ENCODE data around the gene TJAP1.
A peak's percentile ranks its signal among the peaks of the same experiment; 100 is the strongest.

TJAP1 gene, protein sequence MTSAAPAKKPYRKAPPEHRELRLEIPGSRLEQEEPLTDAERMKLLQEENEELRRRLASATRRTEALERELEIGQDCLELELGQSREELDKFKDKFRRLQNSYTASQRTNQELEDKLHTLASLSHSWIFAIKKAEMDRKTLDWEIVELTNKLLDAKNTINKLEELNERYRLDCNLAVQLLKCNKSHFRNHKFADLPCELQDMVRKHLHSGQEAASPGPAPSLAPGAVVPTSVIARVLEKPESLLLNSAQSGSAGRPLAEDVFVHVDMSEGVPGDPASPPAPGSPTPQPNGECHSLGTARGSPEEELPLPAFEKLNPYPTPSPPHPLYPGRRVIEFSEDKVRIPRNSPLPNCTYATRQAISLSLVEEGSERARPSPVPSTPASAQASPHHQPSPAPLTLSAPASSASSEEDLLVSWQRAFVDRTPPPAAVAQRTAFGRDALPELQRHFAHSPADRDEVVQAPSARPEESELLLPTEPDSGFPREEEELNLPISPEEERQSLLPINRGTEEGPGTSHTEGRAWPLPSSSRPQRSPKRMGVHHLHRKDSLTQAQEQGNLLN

DNA sequence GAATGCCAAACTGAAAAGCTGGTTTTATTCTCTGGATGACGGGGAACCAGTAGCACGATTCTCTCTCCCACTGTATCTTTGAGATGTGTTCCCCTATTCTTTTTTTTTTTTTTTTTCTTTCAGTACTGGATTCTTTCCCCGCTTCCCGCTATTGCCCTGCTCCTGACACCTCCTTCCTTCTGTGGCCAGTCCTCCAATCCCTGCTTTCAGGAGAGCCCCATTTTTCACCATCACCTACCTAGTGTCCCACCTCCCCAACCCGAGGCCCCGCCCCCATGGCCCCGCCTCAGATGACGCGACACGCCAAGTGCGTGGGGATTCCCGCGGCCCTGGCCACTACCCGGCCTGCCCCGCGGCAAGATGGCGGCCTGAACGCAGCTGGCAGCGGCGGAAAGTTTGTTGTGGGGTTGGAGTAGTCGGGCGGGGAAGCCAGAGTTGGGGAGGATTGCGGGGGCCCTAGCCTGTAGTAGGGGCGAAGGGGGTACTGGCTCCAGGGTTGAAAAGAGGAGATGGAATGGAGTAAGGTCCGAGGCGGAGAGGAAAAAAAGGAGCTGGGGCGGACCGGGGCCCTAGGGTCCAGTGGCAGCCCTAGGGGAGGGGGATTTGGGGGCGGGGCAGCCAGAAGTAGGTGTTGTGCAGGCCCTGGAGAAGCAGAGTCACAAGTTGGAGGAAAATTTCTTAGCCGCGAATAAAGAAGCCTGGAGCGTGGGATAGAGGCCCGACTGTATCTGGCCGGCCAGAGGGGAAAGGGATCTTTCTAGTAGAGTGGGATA, at the start of gene TJAP1:
Gene TJAP1, plus strand, starts transcription at position 336 of the 773 bp plus-strand sequence. CDS start 21,432 bp downstream, outside the sequence.
- peak; percentile 97 for DNase-seq

DNA sequence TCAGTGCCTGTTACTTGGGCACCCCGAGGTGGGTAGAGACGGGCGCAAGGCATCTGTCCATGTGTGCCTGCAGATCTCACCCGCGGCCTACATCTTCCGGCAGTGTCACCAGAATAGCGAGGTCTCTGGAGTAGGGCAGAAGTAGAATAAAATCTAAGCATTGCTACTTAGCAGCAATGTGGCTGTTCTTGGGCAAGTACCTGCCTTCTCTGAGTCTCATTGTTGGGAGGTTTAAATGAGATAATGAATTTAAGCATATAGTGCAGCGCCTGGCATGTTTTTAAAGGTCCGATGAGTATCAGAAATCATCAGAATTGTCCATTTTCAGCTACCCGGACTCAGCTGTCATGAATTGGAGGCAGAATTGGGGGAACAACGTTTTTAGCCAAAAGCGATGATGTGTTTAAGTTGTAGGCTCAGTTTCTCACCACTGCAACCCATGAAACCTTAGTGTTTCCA, 49.2 kb upstream of the TJAP1 start:
- no peak for DNase-seq

DNA sequence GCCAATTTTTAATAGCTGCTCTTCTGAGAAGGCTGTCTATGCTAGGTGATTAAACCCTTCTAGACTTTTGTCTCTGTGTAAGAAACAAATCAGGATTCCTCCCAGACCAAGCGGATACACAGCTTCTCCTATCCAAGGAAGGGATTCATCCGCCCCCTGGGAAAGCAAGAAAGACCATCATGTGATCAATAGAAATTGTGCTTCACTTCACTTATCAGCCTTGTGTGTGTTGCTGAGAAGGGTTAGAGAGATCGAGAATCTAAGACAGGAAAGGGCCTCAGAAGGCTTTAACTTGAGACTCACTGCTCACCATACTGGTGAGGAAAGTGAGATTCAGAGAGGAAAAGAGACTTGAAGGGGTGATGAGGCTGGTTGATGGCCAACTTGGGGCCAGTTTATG, 48.5 kb upstream of the TJAP1 start:
- DNase-seq: no peak

DNA sequence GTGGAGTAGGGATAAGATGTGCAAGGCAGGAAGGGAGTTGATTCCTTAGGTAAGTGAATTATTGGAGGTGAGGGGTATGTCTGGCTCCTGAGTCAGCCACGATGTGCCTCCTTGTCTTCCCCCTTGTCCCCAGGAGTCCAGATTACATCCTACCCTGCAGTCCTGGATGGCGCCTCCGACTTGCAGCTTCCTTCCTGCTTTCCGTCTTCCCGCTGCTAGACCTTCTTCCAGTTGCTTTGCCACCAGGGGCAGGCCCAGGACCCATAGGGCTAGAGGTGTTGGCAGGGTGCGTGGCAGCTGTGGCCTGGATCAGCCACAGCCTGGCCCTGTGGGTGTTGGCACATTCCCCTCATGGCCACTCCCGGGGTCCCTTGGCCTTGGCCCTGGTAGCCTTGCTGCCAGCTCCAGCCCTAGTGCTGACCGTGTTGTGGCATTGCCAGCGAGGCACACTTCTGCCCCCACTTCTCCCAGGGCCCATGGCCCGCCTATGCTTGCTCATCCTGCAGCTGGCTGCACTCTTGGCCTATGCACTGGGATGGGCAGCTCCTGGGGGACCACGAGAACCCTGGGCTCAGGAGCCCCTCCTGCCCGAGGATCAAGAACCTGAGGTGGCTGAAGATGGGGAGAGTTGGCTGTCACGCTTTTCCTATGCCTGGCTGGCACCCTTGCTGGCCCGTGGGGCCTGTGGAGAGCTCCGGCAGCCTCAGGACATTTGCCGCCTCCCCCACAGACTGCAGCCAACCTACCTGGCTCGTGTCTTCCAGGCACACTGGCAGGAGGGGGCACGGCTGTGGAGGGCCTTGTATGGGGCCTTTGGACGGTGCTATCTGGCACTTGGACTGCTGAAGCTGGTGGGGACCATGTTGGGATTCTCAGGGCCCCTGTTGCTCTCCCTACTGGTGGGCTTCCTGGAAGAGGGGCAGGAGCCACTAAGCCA, 45.1 kb upstream of the TJAP1 start:
- no peak for DNase-seq

DNA sequence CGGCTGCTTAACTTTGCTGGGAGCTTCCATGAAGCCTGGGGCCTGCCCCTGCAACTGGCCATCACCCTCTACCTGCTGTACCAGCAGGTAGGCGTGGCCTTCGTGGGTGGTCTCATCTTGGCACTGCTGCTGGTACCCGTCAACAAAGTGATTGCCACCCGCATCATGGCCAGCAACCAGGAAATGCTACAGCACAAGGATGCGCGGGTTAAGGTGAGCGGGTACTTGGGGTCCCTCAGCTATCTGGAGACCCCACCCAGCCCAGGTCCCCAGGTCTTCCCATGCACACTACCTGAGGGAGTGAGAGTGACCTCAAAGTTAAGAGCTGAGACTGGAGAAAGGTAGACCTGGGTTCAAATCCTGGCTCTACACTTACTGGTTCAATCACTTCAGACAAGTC, 44.2 kb upstream of the TJAP1 start:
- no peak for DNase-seq

DNA sequence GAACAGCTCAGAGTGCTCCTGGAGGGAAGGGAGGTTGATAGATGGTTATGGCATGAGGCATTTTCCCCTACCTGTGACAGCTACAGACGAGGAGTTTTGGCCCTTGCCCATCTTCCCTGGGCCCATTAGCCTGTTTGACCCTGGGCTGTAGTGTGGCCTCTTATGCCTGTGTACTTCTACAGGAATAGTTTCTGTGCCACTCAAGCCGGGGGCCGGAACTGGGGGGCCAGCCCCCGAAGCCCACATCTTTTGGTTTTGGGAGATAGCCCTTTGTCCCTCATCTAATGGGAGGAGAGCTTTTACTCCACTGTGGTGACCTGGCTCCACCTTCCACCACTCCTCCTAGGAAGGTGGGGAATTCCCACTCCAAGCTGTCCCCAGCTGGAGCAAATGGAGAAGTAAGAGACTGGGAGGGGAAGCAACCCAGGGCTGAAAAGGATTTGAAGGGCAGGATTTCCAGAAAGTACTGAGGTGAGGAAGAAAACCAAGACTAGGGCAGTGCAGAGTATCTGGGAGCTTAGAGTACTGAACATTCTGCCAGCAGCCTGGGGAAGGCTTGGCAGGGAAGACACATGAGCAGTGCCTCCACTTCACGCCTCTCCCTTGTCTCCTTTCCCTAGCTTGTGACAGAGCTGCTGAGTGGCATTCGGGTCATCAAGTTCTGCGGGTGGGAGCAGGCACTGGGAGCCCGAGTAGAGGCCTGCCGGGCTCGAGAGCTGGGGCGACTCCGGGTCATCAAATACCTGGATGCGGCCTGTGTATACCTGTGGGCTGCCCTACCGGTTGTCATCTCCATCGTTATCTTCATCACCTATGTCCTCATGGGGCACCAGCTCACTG, 43.1 kb upstream of the TJAP1 start:
- no peak for DNase-seq

DNA sequence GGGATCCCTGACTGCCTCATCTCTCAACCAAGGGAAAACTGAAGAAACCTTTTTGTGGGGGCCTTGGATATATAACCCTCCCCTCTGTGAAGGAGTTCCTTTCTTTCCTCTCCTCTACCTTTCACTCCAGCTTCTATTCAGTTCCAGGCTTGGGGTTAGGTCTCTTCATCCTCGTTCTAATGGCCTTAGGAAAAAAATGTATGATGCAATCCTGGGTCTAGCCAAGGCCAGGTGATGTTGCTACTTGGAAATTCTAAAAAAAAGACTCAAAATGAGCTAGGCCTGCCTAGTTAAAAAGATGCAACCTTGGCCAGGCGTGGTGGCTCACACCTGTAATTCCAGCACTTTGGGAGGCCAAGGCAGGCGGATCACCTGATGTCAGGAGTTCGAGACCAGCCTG, 42.4 kb upstream of the TJAP1 start:
- DNase-seq: no peak

DNA sequence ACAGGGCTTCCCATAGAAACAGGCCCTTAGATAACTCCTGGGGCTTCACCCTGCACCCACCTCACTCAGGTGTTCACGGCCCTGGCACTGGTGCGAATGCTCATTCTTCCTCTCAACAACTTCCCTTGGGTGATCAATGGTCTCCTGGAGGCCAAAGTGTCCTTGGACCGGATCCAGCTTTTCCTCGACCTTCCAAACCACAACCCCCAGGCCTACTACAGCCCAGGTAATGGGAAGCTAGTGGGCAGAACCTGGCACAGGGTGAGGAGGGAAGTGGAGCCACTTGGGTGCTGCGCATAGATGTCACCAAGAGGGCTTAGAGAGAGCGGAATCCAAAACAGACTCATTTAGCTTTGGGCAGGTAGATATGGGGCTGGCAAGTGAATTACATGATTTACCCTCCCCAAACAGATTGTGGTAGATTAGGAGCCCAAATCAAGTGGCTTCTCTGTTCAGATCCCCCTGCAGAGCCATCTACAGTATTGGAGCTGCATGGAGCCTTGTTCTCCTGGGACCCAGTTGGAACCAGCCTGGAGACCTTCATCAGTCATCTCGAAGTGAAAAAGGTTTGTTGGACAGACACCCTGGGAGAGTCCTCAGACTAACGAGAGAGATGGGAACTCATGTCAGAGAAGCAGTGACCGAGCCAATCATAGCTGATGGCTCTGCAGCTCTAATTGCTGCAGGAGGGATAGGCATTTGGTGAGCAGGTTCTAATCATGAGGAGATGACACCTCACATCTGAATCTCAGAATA, 41.5 kb upstream of the TJAP1 start:
- no peak for DNase-seq

DNA sequence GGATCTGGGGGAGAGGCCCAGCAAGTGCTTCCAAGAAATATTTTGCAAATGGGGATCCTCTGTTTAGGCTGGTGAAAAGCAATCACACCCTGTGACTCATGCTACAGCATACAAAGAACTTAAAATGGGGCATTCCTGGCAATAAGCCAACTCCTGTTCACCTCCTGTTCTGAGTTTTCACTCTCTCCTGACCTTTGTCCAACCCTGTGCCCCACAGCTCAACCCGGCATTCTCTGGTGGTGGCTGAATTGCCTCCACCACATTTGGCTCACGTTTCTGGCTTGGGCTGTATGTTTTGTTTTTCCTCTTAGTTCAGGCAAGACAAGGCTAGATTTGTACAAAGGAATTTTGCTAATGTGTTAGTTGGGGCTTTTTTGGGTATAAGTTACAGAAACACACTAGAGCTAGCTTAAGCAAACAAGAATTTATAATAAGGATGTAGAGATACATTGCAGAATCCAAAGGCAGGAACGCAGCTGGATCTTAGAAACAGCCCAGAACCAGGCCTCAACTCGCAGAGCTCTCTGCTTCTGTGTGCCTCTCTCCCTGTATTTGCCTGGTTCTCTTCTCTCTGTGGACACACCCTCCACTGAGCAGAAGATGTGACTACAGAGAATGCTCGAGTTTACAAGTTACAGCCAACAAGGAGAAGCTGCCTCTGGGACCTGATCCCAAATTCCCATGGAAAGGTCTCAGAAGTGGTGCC, 40.6 kb upstream of the TJAP1 start:
- DNase-seq: no peak

DNA sequence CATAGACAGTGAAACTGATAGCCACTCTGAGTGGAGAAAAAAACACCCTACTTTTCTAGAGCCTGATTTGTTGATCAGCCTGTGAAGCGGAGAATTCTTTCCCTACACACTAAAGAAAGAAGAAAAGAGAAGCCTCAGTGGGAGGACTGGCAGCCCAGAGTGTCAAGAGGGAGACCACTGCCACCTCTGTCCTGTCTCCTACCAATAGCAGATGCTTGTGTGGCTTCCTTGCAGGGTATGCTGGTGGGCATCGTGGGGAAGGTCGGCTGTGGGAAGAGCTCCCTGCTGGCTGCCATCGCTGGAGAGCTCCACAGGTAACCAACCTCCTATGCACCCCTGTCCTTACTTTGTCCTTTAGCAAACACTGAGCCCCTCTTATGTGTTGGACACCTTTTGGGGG, 39.7 kb upstream of the TJAP1 start:
- no peak for DNase-seq

DNA sequence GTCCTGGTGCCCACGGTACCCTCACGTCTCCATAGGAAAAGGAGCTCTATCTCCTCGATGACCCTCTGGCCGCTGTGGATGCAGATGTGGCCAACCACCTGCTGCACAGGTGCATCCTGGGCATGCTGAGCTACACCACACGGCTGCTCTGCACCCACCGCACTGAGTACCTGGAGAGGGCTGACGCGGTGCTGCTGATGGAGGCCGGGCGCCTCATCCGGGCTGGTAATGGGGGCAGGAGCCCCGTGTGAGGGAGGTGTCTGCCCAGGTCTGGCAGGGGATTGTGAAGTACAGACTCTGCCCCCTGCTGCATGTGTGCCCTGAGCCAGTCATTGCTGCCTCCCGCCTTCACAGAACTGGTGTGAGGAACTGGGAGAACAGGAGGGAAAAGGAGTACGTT, 34.4 kb upstream of the TJAP1 start:
- DNase-seq: no peak

DNA sequence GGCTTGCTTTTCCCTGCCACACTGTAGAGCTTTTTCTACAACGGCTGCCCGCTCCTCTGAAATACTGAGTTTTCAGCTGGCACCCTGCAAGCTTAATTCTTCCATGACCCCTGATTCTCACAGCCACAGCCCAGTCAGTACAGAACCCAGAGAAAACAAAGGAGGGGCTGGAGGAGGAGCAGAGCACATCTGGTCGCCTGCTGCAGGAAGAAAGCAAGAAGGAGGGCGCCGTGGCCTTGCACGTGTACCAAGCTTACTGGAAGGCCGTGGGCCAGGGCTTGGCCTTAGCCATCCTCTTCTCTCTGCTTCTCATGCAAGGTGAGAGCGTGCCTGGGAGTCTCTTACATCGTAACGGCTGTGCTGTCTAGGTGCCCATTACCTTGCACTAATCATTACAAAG, 33.3 kb upstream of the TJAP1 start:
- DNase-seq: no peak

DNA sequence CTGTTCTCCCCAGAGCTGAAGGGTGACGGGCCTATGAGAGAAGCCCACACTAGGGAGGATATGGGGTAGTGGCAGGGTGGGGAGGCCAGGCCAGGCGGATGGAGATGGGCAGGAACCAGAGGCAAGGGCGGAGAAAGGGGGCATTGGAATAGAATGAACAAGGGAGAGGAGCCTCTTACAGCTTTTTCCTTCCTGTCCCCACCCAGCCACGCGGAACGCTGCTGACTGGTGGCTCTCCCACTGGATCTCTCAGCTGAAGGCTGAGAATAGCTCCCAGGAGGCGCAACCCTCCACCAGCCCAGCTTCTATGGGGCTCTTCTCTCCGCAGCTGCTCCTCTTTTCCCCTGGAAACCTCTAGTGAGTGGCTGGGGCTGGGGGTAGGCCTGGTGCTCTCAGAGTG, 32.8 kb upstream of the TJAP1 start:
- no peak for DNase-seq

DNA sequence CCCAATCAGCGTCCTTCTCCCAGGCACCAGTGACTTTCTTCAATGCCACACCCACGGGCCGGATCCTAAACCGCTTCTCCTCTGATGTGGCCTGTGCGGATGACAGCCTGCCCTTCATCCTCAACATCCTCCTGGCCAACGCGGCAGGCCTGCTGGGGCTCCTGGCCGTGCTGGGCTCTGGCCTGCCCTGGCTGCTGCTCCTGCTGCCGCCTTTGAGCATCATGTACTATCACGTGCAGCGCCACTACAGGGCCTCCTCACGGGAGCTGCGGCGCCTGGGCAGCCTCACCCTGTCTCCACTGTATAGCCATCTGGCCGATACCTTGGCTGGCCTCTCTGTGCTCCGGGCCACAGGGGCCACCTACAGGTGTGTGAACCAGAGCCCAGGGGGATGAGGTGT, 31.8 kb upstream of the TJAP1 start:
- no peak for DNase-seq

DNA sequence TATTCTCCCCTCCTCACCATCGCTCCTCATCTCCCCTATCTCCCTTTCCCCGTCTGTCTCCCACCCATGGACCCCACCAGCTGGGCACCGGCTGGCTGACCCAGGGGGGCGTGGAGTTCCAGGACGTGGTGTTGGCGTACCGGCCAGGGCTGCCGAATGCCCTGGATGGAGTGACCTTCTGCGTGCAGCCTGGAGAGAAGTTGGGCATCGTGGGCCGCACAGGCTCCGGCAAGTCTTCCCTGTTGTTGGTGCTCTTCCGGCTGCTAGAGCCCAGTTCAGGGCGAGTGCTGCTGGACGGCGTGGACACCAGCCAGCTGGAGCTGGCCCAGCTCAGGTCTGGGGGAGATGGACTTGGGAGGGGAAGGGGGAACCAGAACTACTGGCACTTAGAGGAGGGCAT, 29.8 kb upstream of the TJAP1 start:
- no peak for DNase-seq

DNA sequence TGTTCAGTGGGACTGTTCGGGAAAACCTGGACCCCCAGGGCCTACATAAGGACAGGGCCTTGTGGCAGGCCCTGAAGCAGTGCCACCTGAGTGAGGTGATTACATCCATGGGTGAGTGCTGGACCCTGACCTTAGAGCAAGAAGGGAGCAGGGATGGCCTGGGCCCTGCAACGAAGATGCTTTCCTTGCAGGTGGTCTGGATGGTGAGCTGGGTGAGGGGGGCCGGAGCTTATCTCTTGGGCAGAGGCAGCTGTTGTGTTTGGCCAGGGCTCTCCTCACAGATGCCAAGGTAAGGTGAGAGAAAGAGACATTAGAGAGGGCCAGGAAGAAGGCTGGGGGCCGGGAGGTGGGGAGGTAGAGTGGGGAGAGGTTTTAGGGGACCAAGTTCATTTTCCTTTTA, 28.5 kb upstream of the TJAP1 start:
- DNase-seq: no peak

DNA sequence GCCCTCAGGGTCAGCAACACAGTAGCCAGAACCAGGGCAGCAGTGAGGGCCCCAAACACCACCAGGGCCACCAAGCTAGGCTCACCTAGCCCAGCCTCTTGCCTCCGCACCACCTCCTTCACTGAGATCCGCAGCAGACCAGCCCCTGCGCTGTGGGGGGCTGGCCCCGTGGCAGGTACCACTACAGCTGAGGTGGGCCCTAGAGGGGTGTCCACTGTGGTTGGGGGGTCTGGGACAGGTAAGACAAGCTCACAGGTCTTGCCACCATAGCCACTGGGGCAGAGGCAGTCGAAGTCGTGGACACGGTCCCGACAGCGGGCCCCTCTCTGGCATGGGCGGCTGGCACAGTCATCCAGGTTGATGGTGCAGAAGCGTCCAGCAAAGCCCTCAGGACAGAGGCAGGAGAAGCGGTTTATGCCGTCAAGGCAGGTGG, 26.7 kb upstream of the TJAP1 start:
- DNase-seq: no peak

DNA sequence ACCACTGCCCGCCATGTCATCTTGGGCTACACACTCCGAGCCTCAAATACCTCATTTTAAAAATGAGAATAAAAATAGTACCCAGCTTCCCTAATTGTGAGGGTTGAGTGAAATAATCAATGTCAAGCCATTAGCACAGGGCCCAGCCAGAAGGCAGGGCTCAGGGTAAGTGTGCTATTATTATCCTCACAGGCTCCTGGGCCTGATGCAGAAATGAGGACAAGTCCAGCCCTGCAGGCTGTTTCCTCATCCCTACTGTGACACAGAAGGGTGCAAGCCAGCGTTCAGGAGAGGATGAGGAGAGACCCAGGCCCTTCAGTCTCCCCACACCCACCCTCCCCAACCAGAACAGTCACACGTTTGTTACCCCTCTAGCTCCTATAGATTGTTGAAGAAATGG, 26.0 kb upstream of the TJAP1 start:
- DNase-seq: no peak

DNA sequence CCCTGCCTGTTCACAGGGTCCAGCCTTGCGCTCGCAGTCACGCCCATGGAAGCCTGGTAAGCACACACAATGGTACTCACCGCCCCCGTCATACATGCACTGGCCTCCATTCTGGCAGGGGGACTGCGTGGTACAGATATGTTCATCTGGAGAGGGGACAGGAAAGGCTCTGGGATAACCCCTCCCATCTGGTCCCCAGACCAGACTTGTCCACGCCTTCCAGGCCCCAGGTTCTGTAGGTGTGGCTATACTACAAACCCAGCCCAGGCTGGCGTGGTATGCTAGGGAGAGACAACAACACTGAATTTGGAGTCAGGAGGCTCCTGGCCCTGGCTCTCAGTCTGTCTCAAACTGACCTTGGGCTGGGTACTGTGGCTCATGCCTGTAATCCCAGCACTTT, 25.4 kb upstream of the TJAP1 start:
- DNase-seq: no peak

DNA sequence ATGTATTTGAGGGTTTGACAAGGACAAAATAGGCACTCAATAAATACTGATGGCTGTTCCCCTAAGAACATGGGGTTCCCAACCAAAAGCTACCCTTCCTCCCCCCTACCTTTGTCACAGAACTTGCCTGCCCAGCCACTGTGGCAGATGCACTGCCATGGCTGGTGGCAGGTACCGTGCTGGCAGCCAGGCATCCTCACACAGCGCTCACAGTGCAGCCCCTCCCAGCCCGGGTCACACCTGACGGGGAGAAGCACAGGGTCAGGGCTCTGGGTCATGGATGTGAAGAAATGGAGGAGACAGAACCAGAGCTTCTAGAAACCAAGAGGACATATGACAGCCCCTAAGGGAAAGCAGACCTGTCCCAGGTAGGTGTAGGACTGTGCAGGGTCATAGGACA, 24.5 kb upstream of the TJAP1 start:
- DNase-seq: no peak

Measured in activated CD4-positive, alpha-beta T cell treated with anti-CD3 and anti-CD28 coated beads, Interleukin-10, Interleukin-2, amounts not matched to agents 100 ng/mL and 50 ng/mL, durations not matched to agents 16 hours and 8 hours (primary cell).